Liver (tissue), 9 donors: ENCODE results near the gene RGS12. TPM values are rescaled to one million over a fixed set of nuclear protein-coding genes. Genes with fewer than 3 reads are reported as not detected.

Experiments used
- DNase-seq: peaks from one replicate; pipeline ENCODE4 v3.0.0-alpha.2; 2017; ENCODE audit warnings: low spot score
- H3K27ac ChIP-seq, 2 donors: one replicate each; pipeline ENCODE4 v1.7.0; 2013; ENCODE audit warnings: inconsistent platforms in 2 of 2, low read length in 2 of 2, control low read depth in 1 of 2, low read depth in 1 of 2, mild to moderate bottlenecking in 1 of 2
- H3K27me3 ChIP-seq, 4 donors: one replicate each; pipeline versions ENCODE4 v1.6.1 to v1.7.0; 2013; ENCODE audit warnings: low read length in 3 of 4, inconsistent platforms in 1 of 4, mild to moderate bottlenecking in 1 of 4, moderate library complexity in 1 of 4; ENCODE audit not compliant: control insufficient read depth in 4 of 4, insufficient read depth in 4 of 4
- H3K36me3 ChIP-seq, 4 donors: one replicate each; pipeline versions ENCODE4 v1.6.1 to v1.7.0; 2013; ENCODE audit warnings: low read length in 3 of 4, mild to moderate bottlenecking in 3 of 4, low read depth in 1 of 4, moderate library complexity in 1 of 4; ENCODE audit not compliant: control insufficient read depth in 4 of 4, insufficient read depth in 3 of 4
- H3K4me1 ChIP-seq, 4 donors: one replicate each; pipeline versions ENCODE4 v1.6.1 to v1.7.0; 2013; ENCODE audit warnings: low read length in 3 of 4, mild to moderate bottlenecking in 3 of 4, moderate library complexity in 1 of 4; ENCODE audit not compliant: control insufficient read depth in 4 of 4, insufficient read depth in 4 of 4
- H3K4me3 ChIP-seq, 3 donors: one replicate each; pipeline versions ENCODE4 v1.6.1 to v1.7.0; 2013; ENCODE audit warnings: low read length in 3 of 3, control low read depth in 1 of 3, low read depth in 1 of 3, mild to moderate bottlenecking in 1 of 3
- H3K9ac ChIP-seq, 2 donors: one replicate each; pipeline ENCODE4 v1.7.0; 2013; ENCODE audit warnings: low read length in 2 of 2, mild to moderate bottlenecking in 2 of 2, moderate library complexity in 2 of 2, control low read depth in 1 of 2, low read depth in 1 of 2
- H3K9me3 ChIP-seq, 4 donors: one replicate each; pipeline versions ENCODE4 v1.6.1 to v1.7.0; 2013; ENCODE audit warnings: low read length in 3 of 4; ENCODE audit not compliant: control insufficient read depth in 4 of 4
- ATF3 ChIP-seq: IDR thresholded peaks from 2 replicates; pipeline ENCODE4 v1.6.1; 2016; ENCODE audit warnings: antibody characterized with exemption
- CTCF ChIP-seq: fragments of 150-350 bp; IDR thresholded peaks from 2 replicates; pipeline ENCODE4 v1.5.1; 2017; ENCODE audit warnings: improper control_type of control experiment, low read depth, low read length; ENCODE audit not compliant: missing input control
- EGR1 ChIP-seq, 2 donors: IDR thresholded peaks; 2 replicates each; pipeline ENCODE4 v1.6.1; 2016 to 2018; ENCODE audit warnings: antibody characterized with exemption in 2 of 2, low read depth in 2 of 2
- FOXA1 ChIP-seq: IDR thresholded peaks from 2 replicates; pipeline ENCODE4 v1.6.1; 2016; ENCODE audit warnings: antibody characterized with exemption
- FOXA2 ChIP-seq: IDR thresholded peaks from 2 replicates; pipeline ENCODE4 v1.6.1; 2016; ENCODE audit warnings: antibody characterized with exemption
- GABPA ChIP-seq, 2 donors: IDR thresholded peaks in 1 of 2; conservative IDR thresholded peaks in 1 of 2; 2 replicates each; pipeline ENCODE4 v1.6.1; 2016; ENCODE audit warnings: antibody characterized with exemption in 2 of 2, mild to moderate bottlenecking in 1 of 2, moderate library complexity in 1 of 2
- HNF4A ChIP-seq, 2 donors: conservative IDR thresholded peaks; 2 replicates each; pipeline ENCODE4 v1.6.1; 2016; ENCODE audit warnings: antibody characterized with exemption in 2 of 2, mild to moderate bottlenecking in 2 of 2
- HNF4G ChIP-seq: IDR thresholded peaks from 2 replicates; pipeline ENCODE4 v1.6.1; 2016; ENCODE audit warnings: antibody characterized with exemption
- JUND ChIP-seq, 2 donors: IDR thresholded peaks; 2 replicates each; pipeline ENCODE4 v1.6.1; 2016; ENCODE audit warnings: antibody characterized with exemption in 2 of 2
- MAX ChIP-seq: IDR thresholded peaks from 2 replicates; pipeline ENCODE4 v1.6.1; 2016; ENCODE audit warnings: antibody characterized with exemption
- NR2F2 ChIP-seq: IDR thresholded peaks from 2 replicates; pipeline ENCODE4 v1.6.1; 2016; ENCODE audit warnings: antibody characterized with exemption
- RAD21 ChIP-seq, 2 donors: IDR thresholded peaks; 2 replicates each; pipeline ENCODE4 v1.6.1; 2016; ENCODE audit warnings: antibody characterized with exemption in 2 of 2, mild to moderate bottlenecking in 2 of 2
- REST ChIP-seq: IDR thresholded peaks from 2 replicates; pipeline ENCODE4 v1.6.1; 2016; ENCODE audit warnings: antibody characterized with exemption, mild to moderate bottlenecking
- RXRA ChIP-seq, 2 donors: IDR thresholded peaks; 2 replicates each; pipeline ENCODE4 v1.6.1; 2017 to 2018; ENCODE audit warnings: antibody characterized with exemption in 2 of 2, mild to moderate bottlenecking in 1 of 2
- SP1 ChIP-seq: IDR thresholded peaks from 2 replicates; pipeline ENCODE4 v1.6.1; 2018; ENCODE audit warnings: antibody characterized with exemption, mild to moderate bottlenecking
- TAF1 ChIP-seq: conservative IDR thresholded peaks from 2 replicates; pipeline ENCODE4 v1.6.1; 2016; ENCODE audit warnings: antibody characterized with exemption, mild to moderate bottlenecking
- YY1 ChIP-seq: IDR thresholded peaks from 2 replicates; pipeline ENCODE4 v1.6.1; 2016; ENCODE audit warnings: antibody characterized with exemption, mild to moderate bottlenecking
- WGBS: extraction: QIAGEN DNeasy Blood & Tissue Kit; methylation state at CpG from one replicate; pipeline ENCODE4 v1.1.7; 2013; 5-methylcytosine and 5-hydroxymethylcytosine counted together
- polyA plus RNA-seq, 2 donors: library from polyadenylated mRNA; stranded (reverse) in 1 of 2; unstranded in 1 of 2; fragments of 200-250 nt in 1 of 2; fragments of >200 nt in 1 of 2; fragmentation: Nextera tagmentation in 1 of 2; extraction: Ambion mirVana in 1 of 2; gene quantifications; one replicate each; pipeline versions ENCODE4 v1.2.1 to v1.2.3, GENCODE V29; 2013 to 2015
- total RNA-seq, 2 donors: library from RNA; depleted of rRNA; stranded (reverse); fragments of >200 nt; gene quantifications; one replicate each; pipeline ENCODE4 v1.2.3, GENCODE V29; 2014
- TF ChIP-seq, protein P1 (sequence below): IDR thresholded peaks from 2 replicates; pipeline ENCODE4 v1.6.1; 2016; ENCODE audit warnings: antibody characterized with exemption
- donor health status: healthy.
- donor health status: healthy.
- donor health status: healthy.
- donor health status: healthy.
- donor health status: healthy.

RGS12 gene
- total and polyA plus RNA-seq, 4 donors, result 6.4 to 23.2 (median 11.5) TPM

DNA sequence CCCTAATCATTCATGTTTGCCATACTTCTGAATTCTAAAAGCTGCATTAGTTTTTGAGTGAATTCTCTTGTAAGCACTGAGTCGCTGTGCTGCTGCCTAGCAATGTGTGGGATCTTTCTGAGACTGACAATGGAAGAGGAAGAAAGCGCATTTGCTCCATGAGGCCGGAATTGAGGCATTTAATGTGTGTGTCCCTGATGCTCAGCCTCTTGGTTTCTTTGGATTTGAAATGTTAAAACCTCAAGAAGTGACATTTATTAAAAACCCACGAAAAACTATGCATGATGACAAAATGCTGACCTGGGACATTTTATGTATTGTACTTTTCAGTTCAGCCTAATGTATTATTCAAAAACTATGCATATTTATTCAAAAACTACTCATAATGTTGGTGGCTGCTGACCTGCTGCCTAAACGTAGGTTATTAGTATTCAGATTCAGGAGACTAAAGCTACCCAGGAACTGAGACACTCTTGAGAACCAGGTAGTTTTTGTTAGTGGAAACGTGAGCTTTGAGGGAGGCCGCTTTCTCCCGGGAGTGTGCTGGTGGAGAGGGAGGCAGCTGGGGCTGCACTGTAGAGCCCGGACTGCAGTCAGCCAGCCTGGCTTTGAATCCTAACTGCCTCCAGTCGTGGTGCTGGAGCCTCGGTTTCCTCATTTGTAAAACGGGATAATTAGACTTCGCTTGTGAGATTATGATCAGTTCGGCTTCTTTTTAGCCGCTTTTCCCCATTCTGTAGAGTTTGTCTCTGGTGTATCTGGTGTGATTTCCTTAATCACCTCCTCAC is 11.3 kb downstream of the RGS12 start:
- no peak overlapping the region for H3K9ac ChIP-seq
- no peak overlapping the region for H3K4me3 ChIP-seq
- TF ChIP-seq JUND (IDR thresholded peaks at IDR 0.05), result no peak
- TF ChIP-seq NR2F2, result no peak
- no peak for TF ChIP-seq CTCF
- TF ChIP-seq MAX, result no peak
- no peak for TF ChIP-seq EGR1 (IDR thresholded peaks at IDR 0.05; ENCODE audit: low read depth in 2 of 2)
- TF ChIP-seq HNF4G, result no peak
- TF ChIP-seq RAD21 (IDR thresholded peaks at IDR 0.05), result no peak
- TF ChIP-seq, protein P1, sequence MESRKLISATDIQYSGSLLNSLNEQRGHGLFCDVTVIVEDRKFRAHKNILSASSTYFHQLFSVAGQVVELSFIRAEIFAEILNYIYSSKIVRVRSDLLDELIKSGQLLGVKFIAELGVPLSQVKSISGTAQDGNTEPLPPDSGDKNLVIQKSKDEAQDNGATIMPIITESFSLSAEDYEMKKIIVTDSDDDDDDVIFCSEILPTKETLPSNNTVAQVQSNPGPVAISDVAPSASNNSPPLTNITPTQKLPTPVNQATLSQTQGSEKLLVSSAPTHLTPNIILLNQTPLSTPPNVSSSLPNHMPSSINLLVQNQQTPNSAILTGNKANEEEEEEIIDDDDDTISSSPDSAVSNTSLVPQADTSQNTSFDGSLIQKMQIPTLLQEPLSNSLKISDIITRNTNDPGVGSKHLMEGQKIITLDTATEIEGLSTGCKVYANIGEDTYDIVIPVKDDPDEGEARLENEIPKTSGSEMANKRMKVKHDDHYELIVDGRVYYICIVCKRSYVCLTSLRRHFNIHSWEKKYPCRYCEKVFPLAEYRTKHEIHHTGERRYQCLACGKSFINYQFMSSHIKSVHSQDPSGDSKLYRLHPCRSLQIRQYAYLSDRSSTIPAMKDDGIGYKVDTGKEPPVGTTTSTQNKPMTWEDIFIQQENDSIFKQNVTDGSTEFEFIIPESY, result no peak
- no peak for TF ChIP-seq ATF3
- TF ChIP-seq HNF4A (conservative IDR thresholded peaks at IDR 0.05), result no peak
- no peak for TF ChIP-seq GABPA (IDR thresholded peaks at IDR 0.05 in 1 of 2, conservative IDR thresholded peaks at IDR 0.05 in 1 of 2)
- no peak for TF ChIP-seq TAF1
- TF ChIP-seq REST, result no peak
- TF ChIP-seq FOXA2, result no peak
- no peak for TF ChIP-seq RXRA (IDR thresholded peaks at IDR 0.05)
- TF ChIP-seq YY1, result no peak
- TF ChIP-seq SP1, result no peak
- TF ChIP-seq FOXA1, result no peak
- H3K9me3 ChIP-seq, result no peaks in the 10 kb centered on the region
- no peaks in the 10 kb centered on the region for H3K36me3 ChIP-seq
- WGBS, result 93% methylated on average over 15 of the region's 15 CpGs
- H3K27ac ChIP-seq, result no peak overlapping the region
- DNase-seq, result no peak
- H3K27me3 ChIP-seq, result no peaks in the 10 kb centered on the region
- peaks cover 0 to 5% (median 2%) of the 10 kb centered on the region in 4 donors for H3K4me1 ChIP-seq
